ENCODE data around the gene RALGAPB. TPM values are rescaled to one million over a fixed set of nuclear protein-coding genes. Genes with fewer than 3 reads are reported as not detected.
"Not testable (repeated sequence)": the region's sequence is repeated elsewhere in the genome, so short reads cannot be mapped to it uniquely, and the experiment has no call there.

Gene RALGAPB
- total RNA-seq, 1 donor from 2014 or later: 24.4 TPM

DNA sequence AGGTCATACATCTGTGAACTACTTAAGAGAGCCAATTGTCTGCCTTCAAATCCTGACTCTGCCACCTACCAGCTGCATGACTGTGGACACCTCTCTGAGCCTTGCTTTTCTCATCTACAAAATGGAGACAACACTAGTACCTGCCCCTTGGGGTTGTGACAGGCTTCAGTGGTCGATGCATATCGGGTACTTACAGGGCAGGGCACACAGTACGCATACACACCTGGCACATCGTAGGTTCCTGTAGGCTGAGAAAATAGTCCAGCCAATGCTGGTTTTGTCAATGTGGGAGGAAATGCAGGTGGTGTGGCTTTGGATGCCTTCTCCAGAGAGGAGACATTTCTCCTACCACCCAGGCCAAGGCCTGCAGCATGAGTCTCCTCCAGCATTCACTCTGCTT, 110.7 kb downstream of the RALGAPB start:
- DNase-seq (ENCODE audit: low read depth, low spot score): no peak

DNA sequence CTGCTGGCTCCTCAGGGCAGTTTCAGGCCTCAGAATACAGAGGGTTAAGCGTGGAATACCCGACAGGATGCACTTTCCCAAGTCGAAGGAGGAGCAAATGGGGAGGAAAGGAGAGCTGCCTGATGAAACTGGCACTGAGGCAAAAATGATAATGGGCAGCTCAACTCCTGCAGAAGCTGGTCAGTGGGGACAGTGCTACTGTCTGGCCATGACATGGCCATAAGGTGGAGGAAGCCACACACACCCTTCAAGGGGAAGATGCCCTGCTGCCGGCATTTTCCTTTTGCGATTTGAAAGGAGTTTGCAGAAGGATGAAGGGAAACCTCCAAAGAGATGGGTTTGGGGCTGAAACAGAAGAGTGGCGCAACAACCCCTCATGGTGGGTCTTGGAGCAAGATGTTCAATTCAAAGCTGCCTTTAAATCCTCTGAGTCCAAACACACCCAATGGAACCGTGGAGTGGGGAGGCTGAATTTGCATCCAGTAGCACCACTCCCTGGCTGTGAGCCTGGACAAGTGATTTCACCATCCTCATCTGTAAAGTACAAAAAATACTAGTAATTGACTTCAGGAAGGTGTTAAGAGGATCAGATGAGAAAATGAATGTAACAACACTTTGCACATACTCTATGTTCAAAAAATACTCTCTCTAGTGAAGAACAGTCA, 111.6 kb downstream of the RALGAPB start:
- no peak for DNase-seq (ENCODE audit: low read depth, low spot score)

DNA sequence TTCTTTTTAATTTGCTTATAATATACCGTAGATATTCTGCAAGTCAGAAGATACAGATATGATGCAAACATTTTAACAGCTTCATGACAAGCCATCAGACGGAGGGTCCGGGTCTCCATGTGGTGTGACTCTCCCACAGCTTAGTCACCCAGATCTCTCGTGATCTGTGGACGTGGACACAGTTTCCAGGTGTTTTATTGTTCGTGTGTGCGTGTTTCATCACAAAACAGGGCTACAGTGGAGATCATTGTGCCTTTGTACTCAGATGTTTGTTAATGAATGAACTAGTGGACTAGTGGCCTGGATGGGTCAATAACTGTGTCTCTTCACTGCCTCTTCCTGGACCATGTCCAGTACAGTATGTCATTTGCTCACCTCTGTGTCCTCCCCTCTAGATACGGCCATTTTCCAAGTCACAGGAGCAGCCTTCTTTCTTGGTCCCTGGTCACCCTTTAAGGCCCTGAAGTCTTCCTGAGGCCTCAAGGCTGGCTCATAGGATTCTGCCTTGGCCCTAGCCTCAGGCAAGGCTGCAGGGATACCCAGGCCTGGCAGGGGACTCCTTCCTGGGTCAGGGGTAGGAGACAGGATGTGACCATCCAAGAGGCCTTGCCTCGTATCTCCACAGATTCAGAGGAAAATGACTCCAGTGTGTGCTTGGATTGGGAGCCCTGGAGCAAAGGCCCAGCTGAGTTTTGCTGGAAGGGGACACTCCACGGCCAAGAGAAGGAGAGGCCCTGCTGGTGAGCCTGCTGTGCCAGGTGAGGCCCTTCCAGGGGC, 112.9 kb downstream of the RALGAPB start:
- no peak for DNase-seq (ENCODE audit: low read depth, low spot score)

DNA sequence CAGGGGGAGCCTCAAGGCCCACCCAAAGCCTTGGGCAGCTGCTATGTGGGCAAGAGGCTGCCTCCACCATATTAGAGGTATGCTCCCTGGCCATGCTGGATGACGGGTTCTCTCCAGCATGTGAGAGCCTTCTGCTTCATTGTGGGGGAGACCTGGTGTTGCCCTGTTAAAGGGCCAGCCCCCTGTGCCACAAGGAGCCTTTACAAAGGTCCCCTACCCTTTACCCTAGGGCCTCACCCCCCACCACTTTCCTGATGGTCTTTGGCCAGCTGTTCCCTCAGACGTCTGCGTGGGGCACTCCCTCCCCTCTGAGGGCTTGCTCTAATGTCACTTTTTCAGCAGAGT, 113.5 kb downstream of the RALGAPB start:
- DNase-seq (ENCODE audit: low read depth, low spot score): no peak

DNA sequence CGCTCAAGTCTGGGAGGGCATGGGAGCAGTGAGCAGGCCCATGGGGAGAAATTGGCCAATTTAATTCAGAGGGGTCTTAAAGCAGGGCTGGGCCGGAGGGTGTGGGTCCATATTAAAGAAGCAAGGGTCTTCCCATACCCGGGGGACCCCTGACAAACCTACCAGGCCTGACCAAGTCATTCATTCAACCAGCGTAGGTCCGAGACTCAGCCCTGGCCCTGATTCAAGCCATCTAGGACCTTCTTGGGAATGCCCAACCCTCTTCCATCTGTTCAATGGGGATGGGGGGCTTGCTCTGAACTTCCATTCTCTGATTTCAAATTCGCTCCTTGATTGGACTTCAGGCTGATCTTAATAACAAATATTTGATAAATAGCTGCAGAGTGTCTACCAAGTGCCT, 115.7 kb downstream of the RALGAPB start:
- no peak for DNase-seq (ENCODE audit: low read depth, low spot score)

DNA sequence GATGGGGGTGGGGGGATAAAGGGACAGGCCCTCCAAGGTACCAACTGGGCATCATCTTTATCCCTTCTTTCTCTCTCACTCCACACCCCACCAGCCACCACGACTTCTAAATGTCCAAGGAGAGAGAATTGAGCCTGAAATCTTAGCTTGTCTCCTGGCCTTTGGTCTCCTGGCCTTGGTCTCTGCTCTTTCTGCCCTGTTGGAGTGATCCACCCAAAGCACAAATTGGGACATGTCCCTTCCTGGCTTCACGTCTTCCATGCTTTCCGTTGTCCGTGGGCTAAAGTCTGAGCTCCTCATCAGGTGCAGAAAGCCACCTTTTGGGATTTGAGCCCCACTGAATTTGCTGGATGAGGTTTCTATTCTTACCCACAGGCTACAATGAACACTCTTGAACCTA, 116.7 kb downstream of the RALGAPB start:
- DNase-seq (ENCODE audit: low read depth, low spot score): no peak

DNA sequence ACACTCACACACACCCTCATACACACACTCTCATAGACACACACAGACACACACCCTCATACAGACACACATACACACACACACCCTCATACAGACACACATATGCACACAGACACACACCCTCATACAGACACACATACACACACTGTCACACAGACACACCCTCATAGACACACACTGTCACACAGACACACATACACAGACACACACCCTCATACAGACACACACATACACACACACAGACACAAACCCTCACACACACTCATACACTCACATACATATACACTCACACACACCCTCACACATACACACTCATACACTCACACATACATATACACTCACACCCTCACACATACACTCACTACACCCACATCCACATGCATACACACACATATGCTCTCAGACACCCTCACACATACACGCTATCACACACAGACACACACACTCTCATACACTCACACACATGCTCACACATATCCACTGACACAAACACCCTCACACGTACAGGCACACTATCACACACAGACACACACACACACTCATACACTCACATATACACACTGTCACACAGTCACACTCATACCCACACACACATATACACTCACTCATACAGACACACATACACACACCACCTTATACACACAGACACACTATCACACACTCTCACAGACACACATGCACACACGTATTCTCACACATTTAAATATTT, 117.5 kb downstream of the RALGAPB start:
- DNase-seq (ENCODE audit: low read depth, low spot score): no peak

DNA sequence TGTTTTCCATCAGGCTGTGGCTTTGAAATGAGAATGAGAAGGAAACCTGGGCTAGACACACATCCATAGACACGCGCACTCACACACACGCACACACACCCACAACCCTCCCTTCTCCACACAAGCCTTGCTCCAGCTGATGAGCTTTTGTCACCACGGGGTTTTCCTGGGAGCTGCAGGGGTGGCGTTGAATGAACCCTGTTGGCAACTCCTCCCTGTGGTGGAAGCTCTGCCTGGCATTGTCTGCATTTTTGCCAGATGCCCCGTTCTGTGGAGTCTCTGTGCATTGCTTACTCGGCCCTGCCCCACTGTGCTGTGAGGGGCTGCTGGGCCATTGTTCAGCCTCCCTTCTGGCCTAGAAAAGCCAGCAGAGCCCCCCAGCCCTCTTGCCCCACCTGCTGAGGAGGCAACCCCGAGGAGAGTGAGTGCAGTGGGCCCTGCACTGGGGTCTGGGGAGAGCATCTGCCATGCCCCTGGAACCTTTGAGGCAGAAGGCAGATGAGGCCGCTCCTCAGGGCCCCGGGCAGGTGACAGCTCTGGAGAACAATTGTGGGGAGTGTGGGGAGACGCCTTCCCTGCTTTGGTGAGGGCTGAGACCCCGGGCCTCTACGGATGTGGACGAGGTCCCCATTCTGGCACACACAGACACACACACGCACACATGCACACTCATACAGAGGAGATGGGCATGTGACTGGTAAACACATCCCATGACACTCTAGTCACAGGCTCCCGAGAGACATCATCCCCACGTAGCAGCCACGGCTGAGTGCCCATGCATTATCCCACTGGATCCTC, 118.2 kb downstream of the RALGAPB start:
- no peak for DNase-seq (ENCODE audit: low read depth, low spot score)

DNA sequence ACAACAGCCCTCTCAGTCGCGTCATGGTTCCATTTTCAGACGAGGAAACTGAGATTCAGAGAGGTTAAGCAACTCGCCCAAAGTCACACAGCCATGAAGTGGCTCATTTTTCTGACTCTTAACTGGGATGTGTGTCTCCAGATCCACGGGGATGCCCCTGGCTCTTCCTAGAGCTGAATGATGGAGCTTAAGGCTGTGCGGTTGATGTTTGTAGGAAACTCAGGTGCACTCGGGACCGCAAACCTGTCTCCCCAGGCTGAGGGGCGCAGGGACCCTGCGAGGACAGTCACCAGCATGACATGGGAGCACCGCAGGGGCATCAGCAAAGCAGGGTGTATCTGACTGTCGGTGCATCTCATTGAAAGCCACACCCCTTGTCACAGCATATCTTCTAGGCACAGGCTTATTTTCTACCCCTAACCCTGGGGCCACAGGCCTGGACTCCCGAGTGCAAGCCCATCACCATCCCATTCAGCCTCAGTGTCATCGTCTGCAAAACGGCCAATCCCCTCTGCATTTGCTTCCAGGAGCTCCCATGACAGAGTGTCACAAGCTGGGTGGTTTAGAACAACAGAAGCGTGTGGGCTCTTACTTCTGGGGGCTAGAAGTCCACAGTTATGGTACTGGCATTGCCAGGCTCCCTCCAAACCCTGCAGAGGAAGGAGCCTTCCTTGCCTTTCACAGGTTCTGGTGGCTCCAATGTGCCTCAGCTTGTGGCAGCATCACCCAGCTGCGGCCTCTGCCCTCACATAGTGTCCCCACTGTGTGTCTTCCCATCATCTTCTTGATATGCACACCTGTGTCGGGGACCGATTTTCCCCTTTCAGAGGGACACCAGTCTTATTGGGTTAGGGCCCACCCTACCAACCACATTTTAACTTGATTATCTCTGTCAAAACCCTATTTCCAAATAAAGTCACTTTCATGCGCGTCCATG, 119.1 kb downstream of the RALGAPB start:
- no peak for DNase-seq (ENCODE audit: low read depth, low spot score)

DNA sequence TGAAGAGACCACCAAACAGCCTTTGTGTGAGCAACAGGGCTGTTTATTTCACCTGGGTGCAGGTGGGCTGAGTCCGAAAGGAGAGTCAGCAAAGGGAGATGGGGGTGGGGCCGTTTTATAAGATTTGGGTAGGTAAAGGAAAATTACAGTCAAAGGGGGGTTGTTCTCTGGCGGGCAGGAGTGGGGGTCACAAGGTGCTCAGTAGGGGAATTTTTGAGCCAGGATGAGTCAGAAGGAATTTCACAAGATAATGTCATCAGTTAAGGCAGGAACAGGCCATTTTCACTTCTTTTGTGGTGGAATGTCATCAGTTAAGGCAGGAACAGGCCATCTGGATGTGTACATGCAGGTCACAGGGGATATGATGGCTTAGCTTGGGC, 119.8 kb downstream of the RALGAPB start:
- not testable (repeated sequence) for DNase-seq (ENCODE audit: low read depth, low spot score)

DNA sequence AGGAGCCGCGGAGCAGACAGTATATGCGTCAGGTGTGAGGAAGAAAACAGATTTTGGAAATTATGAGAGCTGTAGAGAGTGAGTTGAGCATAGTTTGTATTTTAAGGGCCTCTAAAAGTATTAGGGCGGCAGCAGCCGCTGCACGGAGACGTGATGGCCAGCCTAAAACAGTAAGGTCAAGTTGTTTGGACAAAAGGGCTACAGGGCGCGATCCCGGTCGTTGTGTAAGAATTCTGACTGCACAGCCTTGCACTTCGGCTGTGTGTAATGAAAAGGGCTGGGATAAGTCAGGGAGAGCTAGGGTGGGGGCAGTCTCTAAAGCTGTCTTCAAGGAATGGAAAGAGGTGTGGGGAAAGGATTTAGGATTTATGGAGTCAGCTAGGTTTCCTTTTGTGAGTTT, 121.6 kb downstream of the RALGAPB start:
- not testable (repeated sequence) for DNase-seq (ENCODE audit: low read depth, low spot score)

DNA sequence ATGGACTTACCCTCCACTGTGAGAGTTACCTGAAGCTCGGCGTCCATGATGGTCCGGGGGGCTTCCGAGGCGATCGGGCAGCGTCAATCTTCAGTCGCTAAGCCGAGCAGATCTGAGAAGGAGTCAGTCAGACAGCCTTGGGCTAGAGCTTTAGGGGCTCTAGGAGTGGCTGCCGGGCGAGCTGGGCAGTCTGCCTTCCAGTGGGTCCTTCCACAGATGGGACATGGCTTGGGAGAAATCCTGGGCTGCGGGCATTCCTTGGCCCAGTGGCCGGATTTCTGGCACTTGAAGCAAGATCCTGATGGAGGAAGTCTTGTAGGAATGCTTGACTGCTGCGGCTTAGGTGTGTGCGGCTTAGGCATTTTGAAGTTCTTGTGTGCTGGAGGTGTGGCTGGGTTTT, 123.2 kb downstream of the RALGAPB start:
- not testable (repeated sequence) for DNase-seq (ENCODE audit: low read depth, low spot score)

DNA sequence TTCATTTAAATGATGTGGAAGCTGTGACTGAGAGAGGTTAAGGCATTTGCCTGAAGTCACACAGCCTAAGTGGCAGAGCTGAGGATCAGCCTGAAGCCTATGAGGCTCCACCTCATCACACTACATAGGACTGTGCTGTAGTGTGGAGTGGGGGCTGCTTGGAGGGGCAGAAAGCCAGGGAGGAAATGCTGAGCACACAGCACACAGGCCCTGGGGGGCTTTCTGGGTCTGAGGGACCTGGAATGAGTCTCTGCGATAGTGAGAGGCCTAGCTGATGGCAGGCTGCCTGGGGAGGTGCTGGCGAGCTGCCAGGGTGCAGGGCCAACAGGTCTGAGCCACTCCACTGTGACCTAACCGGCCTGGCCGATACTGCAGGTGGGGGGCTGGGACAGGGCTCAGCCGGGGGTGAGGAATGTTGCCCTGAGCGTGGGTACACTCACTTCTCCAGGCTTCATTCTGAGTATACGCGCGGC, 126.8 kb downstream of the RALGAPB start:
- no peak for DNase-seq (ENCODE audit: low read depth, low spot score)

DNA sequence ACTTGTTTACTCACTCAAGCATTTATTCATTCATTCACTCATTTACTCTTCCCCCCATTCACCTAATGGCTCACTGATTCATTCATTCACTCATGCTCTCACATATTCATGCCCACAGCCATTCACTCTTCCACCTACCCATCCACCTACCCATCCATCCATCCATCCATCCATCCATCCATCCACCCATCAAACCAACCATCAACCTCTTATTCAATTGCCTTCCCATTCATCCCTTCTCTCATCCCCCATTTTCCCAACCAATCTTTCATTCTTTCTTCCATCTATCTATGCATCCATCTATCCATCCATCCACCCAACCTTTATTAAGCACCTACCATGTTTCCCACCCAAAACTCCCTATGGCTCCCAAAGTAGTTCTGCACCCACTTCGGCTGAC, 127.4 kb downstream of the RALGAPB start:
- no peak for DNase-seq (ENCODE audit: low read depth, low spot score)

DNA sequence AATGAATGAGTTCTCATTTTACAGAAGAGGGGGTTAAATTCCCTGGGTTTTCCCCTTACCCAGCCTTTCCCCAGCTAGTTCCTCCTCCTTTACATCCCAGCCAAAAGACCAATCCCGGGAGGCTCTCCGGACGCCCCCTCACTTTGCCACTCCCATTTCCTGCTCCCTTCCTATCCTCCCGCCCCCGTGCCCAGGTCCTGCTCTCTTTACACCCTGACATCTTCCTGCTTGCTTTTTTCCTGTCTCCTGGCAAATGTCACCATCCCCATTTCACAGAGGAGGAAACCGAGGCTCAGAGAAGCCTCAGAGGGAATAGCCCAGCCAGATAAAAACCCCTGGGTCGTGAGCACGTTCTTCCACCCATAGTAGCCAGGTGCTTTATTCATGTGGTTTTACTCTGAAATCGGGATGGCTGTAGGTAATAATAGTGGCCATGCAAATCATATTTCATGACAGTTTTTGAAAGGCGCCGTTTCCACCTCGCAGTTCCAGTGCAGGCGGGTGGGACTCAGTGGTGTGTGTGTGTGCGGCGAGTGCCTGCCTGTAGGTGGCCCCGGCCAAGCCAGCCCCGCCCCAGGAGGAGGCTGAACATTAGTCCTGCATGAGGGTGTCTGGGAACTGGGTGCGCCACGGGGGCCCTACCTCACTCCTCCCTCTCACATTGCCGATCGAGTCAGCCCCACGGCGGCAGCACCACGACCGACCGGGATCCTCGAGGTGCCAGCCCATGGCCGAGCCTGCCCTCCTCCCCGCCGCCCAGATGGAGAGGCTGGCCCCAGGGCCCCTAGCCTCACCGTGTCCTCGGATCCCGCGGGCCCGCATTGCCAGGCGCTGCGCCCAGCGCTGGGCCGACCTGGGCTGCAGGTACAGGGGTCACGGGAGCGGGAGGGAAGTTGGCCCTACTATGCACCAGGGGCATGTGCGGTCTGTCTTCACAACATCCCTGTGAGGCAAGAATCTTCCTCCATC, 128.9 kb downstream of the RALGAPB start, which contains the start of gene ARHGAP40:
ARHGAP40 (plus strand) TSS at position 594 of the 969 bp plus-strand sequence.
- DNase-seq (ENCODE audit: low read depth, low spot score): no peak

DNA sequence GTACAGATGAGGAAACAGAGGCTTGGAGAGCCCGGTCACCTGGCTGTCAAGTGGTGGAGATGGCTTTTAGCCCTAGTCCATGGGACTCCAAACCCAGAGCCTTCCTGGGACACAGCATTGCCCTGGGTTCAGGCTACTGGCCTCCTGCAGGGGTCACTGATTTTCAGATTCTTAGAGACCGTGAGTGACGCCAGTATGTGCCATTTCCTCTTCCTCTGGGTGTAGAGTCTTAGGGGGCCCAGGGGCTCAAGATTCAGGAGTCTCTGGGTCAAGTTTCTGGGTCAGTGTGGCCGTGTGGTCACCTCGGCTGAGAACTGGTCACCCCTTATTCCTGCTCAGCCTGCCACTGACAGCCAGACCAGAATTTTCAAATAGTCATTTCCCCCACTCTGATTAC, 129.5 kb downstream of the RALGAPB start:
- DNase-seq (ENCODE audit: low read depth, low spot score): no peak

DNA sequence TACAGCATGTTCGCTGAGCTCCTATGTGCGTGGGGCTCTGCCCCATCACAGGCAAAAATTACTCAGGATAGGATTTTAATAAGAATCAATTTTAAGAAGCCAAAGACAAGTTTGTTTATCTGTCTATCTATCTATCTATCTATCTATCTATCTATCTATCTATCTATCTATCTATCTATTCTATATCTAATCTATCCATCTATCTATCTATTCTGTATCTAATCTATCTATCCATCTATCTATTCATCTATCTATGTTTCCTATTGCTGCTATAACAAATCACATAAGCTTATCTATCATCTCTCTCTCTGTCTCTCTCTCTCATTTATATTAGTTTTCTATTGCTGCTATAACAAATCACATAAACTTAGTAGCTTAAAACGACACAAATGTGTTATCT, 130.6 kb downstream of the RALGAPB start:
- DNase-seq (ENCODE audit: low read depth, low spot score): no peak

DNA sequence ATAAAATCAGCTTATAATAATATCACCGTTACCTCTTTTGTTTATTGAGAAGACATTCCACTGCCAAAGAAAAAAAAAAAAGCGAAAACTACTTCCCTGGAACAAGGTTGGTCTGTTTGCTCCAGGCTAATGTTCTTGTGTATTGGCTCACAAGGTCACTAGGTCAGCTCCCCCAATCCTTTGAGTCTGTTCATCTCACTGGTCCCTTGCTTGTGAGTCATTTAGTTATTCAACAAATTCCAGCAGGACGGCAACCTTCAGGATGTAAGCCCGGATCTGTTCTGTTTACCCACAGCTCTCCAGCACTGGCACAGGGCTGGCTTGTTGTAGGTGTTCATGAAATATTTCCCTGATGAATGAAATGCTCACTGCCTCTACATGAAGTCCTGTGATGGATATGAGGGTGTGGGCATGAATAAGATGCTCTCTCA, 132.2 kb downstream of the RALGAPB start:
- peak; percentile 87 for DNase-seq (ENCODE audit: low read depth, low spot score)

DNA sequence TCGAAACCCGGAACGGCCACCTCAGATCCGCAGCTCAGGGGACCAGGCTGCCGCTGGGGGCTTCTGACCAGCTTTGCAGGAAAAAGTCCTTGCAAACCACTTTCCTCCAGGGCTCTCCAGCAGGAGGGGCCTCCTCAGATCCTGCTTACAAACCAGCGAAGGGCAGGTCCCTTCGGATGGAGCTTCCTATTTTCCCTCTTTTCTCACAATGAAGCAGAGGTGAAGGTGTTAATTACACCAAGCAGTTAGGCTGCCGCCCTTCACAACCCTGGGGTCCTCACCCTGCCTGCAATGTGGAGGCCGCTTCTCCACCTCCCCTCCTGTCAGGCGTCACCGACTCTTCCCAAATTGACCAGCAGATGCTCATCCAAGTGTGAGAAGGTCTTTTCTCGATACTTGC, 134.7 kb downstream of the RALGAPB start:
- no peak for DNase-seq (ENCODE audit: low read depth, low spot score)

All from pulmonary artery endothelial cell (primary cell).